ENCODE results near the gene EVI5.
A peak's percentile ranks its signal among the peaks of the same experiment; 100 is the strongest.

The EVI5 gene

GRCh38 chr1:92752719-92753118 is 32.2 kb downstream of the EVI5 start:
- no peak for TF ChIP-seq CTCF (IDR thresholded peaks at IDR 0.05; ENCODE audit: low read length)
- TF ChIP-seq EZH2 (IDR thresholded peaks at IDR 0.05; ENCODE audit: borderline replicate concordance, low read length) = no peak
- Histone ChIP-seq H3K27ac (ENCODE audit: low read depth, low read length, poor library complexity, severe bottlenecking) (no peak overlapping the region), H3K9ac (ENCODE audit: low read length) (no peak overlapping the region)

GRCh38 chr1:92749024-92749634 is 35.8 kb downstream of the EVI5 start:
- Histone ChIP-seq H3K79me2 (ENCODE audit: insufficient read depth, low read length) (no peaks in the 10 kb centered on the region), H4K20me1 (ENCODE audit: insufficient read depth, low read length) (no peaks in the 10 kb centered on the region), H3K27ac (ENCODE audit: low read depth, low read length, poor library complexity, severe bottlenecking) (no peak overlapping the region), H3K4me2 (ENCODE audit: low read length) (no peak overlapping the region), H3K4me3 (ENCODE audit: low read depth, low read length, poor library complexity, severe bottlenecking) (no peak overlapping the region), H3K9me3 (ENCODE audit: low read length) (no peaks in the 10 kb centered on the region), H3K9ac (ENCODE audit: low read length) (no peak overlapping the region), H2AFZ (ENCODE audit: low read length) (no peak overlapping the region), H3F3A (ENCODE audit: insufficient read depth, low read length) (no peaks in the 10 kb centered on the region), H3K4me1 (ENCODE audit: insufficient read depth, low read length, severe bottlenecking) (no peaks in the 10 kb centered on the region), H3K9me2 (ENCODE audit: low read depth, low read length) (no peaks in the 10 kb centered on the region), H3K36me3 (ENCODE audit: insufficient read depth, low read length) (no peaks in the 10 kb centered on the region; the same call in 1 of the 2 replicates), H3K27me3 (ENCODE audit: insufficient read depth, low read length) (no peaks in the 10 kb centered on the region)
- TF ChIP-seq EZH2 (IDR thresholded peaks at IDR 0.05; ENCODE audit: borderline replicate concordance, low read length) (no peak), CTCF (IDR thresholded peaks at IDR 0.05; ENCODE audit: low read length) (peak; percentile 75)

More at GRCh38 chr1:92752719-92753118, 32.2 kb downstream of the EVI5 start:
- Histone ChIP-seq H2AFZ (ENCODE audit: low read length) (no peak overlapping the region), H3F3A (ENCODE audit: insufficient read depth, low read length) (no peaks in the 10 kb centered on the region), H3K79me2 (ENCODE audit: insufficient read depth, low read length) (no peaks in the 10 kb centered on the region), H3K4me2 (ENCODE audit: low read length) (no peak overlapping the region), H3K9me2 (ENCODE audit: low read depth, low read length) (no peaks in the 10 kb centered on the region), H3K9me3 (ENCODE audit: low read length) (no peaks in the 10 kb centered on the region), H3K4me3 (ENCODE audit: low read depth, low read length, poor library complexity, severe bottlenecking) (no peak overlapping the region), H4K20me1 (ENCODE audit: insufficient read depth, low read length) (no peaks in the 10 kb centered on the region), H3K36me3 (ENCODE audit: insufficient read depth, low read length) (no peaks in the 10 kb centered on the region; the same call in 1 of the 2 replicates), H3K27me3 (ENCODE audit: insufficient read depth, low read length) (no peaks in the 10 kb centered on the region), H3K4me1 (ENCODE audit: insufficient read depth, low read length, severe bottlenecking) (no peaks in the 10 kb centered on the region)

- Histone ChIP-seq H4K20me1 (ENCODE audit: insufficient read depth, low read length) (no peaks in the 10 kb centered on the region), H3K27me3 (ENCODE audit: insufficient read depth, low read length) (no peaks in the 10 kb centered on the region), H3F3A (ENCODE audit: insufficient read depth, low read length) (no peaks in the 10 kb centered on the region), H3K9me2 (ENCODE audit: low read depth, low read length) (no peaks in the 10 kb centered on the region), H3K79me2 (ENCODE audit: insufficient read depth, low read length) (no peaks in the 10 kb centered on the region), H3K27ac (ENCODE audit: low read depth, low read length, poor library complexity, severe bottlenecking) (no peak overlapping the region), H2AFZ (ENCODE audit: low read length) (no peak overlapping the region), H3K36me3 (ENCODE audit: insufficient read depth, low read length) (no peaks in the 10 kb centered on the region), H3K4me2 (ENCODE audit: low read length) (no peak overlapping the region), H3K9me3 (ENCODE audit: low read length) (no peaks in the 10 kb centered on the region), H3K4me1 (ENCODE audit: insufficient read depth, low read length, severe bottlenecking) (no peaks in the 10 kb centered on the region), H3K9ac (ENCODE audit: low read length) (no peak overlapping the region), H3K4me3 (ENCODE audit: low read depth, low read length, poor library complexity, severe bottlenecking) (no peak overlapping the region)
- TF ChIP-seq EZH2 (IDR thresholded peaks at IDR 0.05; ENCODE audit: borderline replicate concordance, low read length) (no peak), CTCF (IDR thresholded peaks at IDR 0.05; ENCODE audit: low read length) (no peak)
Observed at GRCh38 chr1:92748138-92748537, 36.8 kb downstream of the EVI5 start.

Data from OCI-LY1 (cell line).